Measurements from ENCODE around the gene EIF4G1. TPM values are rescaled to one million over a fixed set of nuclear protein-coding genes. Genes with fewer than 3 reads are reported as not detected.
"Not testable (repeated sequence)": the region's sequence is repeated elsewhere in the genome, so short reads cannot be mapped to it uniquely, and the experiment has no call there.

The EIF4G1 gene, protein sequence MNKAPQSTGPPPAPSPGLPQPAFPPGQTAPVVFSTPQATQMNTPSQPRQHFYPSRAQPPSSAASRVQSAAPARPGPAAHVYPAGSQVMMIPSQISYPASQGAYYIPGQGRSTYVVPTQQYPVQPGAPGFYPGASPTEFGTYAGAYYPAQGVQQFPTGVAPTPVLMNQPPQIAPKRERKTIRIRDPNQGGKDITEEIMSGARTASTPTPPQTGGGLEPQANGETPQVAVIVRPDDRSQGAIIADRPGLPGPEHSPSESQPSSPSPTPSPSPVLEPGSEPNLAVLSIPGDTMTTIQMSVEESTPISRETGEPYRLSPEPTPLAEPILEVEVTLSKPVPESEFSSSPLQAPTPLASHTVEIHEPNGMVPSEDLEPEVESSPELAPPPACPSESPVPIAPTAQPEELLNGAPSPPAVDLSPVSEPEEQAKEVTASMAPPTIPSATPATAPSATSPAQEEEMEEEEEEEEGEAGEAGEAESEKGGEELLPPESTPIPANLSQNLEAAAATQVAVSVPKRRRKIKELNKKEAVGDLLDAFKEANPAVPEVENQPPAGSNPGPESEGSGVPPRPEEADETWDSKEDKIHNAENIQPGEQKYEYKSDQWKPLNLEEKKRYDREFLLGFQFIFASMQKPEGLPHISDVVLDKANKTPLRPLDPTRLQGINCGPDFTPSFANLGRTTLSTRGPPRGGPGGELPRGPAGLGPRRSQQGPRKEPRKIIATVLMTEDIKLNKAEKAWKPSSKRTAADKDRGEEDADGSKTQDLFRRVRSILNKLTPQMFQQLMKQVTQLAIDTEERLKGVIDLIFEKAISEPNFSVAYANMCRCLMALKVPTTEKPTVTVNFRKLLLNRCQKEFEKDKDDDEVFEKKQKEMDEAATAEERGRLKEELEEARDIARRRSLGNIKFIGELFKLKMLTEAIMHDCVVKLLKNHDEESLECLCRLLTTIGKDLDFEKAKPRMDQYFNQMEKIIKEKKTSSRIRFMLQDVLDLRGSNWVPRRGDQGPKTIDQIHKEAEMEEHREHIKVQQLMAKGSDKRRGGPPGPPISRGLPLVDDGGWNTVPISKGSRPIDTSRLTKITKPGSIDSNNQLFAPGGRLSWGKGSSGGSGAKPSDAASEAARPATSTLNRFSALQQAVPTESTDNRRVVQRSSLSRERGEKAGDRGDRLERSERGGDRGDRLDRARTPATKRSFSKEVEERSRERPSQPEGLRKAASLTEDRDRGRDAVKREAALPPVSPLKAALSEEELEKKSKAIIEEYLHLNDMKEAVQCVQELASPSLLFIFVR (N-terminal part only)
- total RNA-seq = 254 TPM
- long read RNA-seq, full-length matches to known transcripts = 26 of 309 reads
- long read RNA-seq, partial matches to known transcripts = 251 of 309 reads
- long read RNA-seq, other reads (novel, unspliced or antisense) = 32 of 309 reads

- DNase-seq (peak; percentile 97), ATAC-seq (ENCODE audit: poor library complexity) (peak; percentile 89)
- intact Hi-C loops (cut with DNase I) = no loop called here
Measured at GRCh38 chr3:184314363-184314699, at the start of gene EIF4G1. Gene EIF4G1, plus strand, starts transcription at chr3:184314606. Its CDS starts 1,191 bp downstream, at chr3:184315797.

- intact Hi-C loops (cut with DNase I); ATAC-seq (ENCODE audit: poor library complexity); DNase-seq: not testable (repeated sequence)
Measured at GRCh38 chr3:184267249-184267648, 47.2 kb upstream of the EIF4G1 start.

DNA sequence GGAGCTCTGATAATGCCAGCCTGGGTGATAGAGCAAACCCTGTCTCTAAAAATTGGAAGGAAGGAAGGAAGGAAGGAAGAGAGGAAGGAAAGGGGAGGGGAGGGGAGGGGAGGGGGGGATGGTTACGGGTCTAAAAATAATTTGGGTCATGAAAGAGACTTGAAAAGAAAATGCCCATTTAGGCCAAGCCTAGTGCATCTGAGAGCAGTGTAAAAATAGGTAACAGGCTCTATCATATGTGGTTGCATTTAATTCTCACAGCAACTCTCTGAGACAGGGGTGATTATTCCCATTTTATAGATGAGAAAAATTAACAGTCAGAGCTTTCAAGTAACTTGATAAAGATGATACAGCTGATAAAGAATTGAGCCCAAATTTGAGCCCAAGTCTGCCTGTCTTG, 42.1 kb upstream of the EIF4G1 start:
- DNase-seq (no peak), ATAC-seq (ENCODE audit: poor library complexity) (no peak)
- intact Hi-C loops (cut with DNase I) = no loop called here

GRCh38 chr3:184275381-184275701, 39.1 kb upstream of the EIF4G1 start:
- DNase-seq = no peak
- intact Hi-C loops (cut with DNase I) = no loop called here
- ATAC-seq (ENCODE audit: poor library complexity) = no peak

DNA sequence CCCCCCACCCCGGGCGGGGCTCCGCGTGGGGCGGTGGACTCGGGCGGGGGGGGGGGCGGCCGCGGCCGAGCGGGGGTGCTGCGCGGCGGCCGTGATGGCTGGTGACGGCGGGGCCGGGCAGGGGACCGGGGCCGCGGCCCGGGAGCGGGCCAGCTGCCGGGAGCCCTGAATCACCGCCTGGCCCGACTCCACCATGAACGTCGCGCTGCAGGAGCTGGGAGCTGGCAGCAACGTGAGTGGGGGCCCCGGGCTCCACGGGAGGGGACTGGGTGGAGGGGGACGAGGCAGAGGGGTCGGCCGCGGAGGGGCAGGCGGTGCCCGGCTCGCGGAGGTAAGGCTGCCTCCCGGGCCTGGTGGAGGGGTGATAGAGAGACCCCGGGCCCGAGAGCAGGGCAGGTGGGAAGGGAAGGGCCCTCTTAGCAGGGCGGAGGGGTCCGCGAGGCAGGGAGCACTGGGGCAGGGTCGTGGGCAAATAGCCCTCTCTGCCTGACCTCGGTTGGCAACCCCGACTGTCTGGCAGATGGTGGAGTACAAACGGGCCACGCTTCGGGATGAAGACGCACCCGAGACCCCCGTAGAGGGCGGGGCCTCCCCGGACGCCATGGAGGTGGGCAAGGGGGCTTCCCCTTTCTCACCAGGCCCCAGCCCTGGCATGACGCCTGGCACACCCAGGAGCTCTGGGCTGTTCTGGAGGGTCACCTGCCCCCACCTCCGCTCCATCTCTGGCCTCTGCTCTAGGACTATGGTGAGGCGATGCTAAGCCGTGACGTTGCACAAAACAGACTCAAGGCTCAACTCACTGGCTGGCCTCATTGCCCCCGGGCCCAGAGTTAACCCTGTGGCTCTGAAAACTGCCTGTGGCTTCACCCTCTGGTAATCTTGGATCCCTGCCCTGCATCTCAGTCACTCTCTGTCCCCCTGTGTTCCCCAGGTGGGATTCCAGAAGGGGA, 38.2 kb upstream of the EIF4G1 start, which contains the start of gene ECE2:
Gene ECE2, plus strand, starts transcription at position 62 of the 950 bp plus-strand sequence. Its CDS starts 132 bp downstream, at position 194.
- intact Hi-C loops (cut with DNase I) = no loop called here
- no peak for ATAC-seq (ENCODE audit: poor library complexity)

GRCh38 chr3:184277366-184277765, 37.0 kb upstream of the EIF4G1 start:
- intact Hi-C loops (cut with DNase I) = no loop called here
- DNase-seq = no peak
- no peak for ATAC-seq (ENCODE audit: poor library complexity)

More for the DNA sequence above, 38.2 kb upstream of the EIF4G1 start, which contains the start of gene ECE2:
- DNase-seq = no peak

DNA sequence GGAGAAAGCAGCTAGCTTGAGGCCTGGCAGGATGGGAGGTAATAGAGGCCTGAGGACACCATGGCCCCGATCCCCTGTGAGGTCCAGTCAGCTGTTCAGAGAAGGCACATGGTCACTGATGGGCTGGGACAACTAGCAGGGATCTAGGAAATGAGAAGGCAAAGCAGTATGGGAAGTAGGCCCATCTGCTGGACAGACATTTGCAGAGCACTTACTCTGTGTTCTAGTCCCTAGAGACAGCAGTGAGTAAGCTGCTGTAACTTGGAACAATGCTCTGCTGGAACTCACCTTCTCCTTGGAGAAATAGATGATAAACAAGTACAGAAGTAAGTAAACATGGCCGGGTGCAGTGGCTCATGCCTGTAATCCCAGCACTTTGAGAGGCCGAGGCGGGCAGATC, 31.5 kb upstream of the EIF4G1 start:
- ATAC-seq (ENCODE audit: poor library complexity) (no peak), DNase-seq (no peak)
- intact Hi-C loops (cut with DNase I) = loop anchor here (10.0 kb wide), 1 partner anchor 388 kb away; no protein-coding TSS in a partner anchor

GRCh38 chr3:184283681-184284080, 30.7 kb upstream of the EIF4G1 start:
- intact Hi-C loops (cut with DNase I) = loop anchor here (10.0 kb wide), 1 partner anchor 389 kb away; no protein-coding TSS in a partner anchor
- ATAC-seq (ENCODE audit: poor library complexity) = no peak

DNA sequence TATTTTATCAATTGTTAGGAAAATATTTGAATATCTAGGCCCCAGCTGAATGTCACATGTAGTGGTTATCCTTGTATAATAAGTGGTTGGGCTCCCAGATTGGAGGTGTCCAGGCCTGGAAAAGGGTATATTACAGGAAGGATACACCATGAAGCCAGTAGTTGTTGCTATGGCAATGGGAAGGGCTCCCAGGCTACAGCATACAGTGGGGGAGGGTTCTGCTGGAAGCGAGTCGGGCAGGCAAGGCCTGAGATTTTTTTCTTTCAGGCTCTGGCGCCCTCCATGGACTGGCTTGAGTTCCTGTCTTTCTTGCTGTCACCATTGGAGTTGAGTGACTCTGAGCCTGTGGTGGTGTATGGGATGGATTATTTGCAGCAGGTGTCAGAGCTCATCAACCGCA, 29.7 kb upstream of the EIF4G1 start:
- intact Hi-C loops (cut with DNase I) = loop anchor here (10.0 kb wide), 1 partner anchor 390 kb away; no protein-coding TSS in a partner anchor
- no peak for DNase-seq
- ATAC-seq (ENCODE audit: poor library complexity) = peak; percentile 61

More at GRCh38 chr3:184283681-184284080, 30.7 kb upstream of the EIF4G1 start:
- DNase-seq = no peak

DNA sequence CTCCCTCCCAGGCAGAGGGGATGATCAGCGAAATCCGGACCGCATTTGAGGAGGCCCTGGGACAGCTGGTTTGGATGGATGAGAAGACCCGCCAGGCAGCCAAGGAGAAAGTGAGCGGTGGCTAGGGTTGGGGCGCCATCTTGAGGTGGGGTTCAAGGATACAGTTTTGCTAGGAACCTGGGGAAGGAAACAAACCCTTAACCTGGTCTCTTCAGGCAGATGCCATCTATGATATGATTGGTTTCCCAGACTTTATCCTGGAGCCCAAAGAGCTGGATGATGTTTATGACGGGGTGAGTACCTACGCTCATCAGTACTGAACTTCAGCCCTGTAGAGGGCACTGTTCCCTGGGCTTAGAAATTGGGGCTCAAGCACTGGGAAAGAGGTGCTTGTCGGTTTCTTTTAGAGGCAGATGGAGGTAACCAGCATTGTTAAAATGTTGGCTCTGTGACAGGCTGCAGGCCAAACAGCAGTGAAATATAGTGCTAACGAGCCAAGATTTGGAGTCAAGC, 24.9 kb upstream of the EIF4G1 start:
- peak; percentile 55 for ATAC-seq (ENCODE audit: poor library complexity)
- intact Hi-C loops (cut with DNase I) = loop anchor here (10.0 kb wide), 1 partner anchor 395 kb away; no protein-coding TSS in a partner anchor

GRCh38 chr3:184290331-184290730, 24.1 kb upstream of the EIF4G1 start:
- DNase-seq (no peak), ATAC-seq (ENCODE audit: poor library complexity) (no peak)
- intact Hi-C loops (cut with DNase I) = no loop called here

More for the DNA sequence above, 24.9 kb upstream of the EIF4G1 start:
- no peak for DNase-seq

- ATAC-seq (ENCODE audit: poor library complexity) = no peak
- DNase-seq = no peak
- intact Hi-C loops (cut with DNase I) = no loop called here
Measured at GRCh38 chr3:184291044-184291737, 23.2 kb upstream of the EIF4G1 start.

DNA sequence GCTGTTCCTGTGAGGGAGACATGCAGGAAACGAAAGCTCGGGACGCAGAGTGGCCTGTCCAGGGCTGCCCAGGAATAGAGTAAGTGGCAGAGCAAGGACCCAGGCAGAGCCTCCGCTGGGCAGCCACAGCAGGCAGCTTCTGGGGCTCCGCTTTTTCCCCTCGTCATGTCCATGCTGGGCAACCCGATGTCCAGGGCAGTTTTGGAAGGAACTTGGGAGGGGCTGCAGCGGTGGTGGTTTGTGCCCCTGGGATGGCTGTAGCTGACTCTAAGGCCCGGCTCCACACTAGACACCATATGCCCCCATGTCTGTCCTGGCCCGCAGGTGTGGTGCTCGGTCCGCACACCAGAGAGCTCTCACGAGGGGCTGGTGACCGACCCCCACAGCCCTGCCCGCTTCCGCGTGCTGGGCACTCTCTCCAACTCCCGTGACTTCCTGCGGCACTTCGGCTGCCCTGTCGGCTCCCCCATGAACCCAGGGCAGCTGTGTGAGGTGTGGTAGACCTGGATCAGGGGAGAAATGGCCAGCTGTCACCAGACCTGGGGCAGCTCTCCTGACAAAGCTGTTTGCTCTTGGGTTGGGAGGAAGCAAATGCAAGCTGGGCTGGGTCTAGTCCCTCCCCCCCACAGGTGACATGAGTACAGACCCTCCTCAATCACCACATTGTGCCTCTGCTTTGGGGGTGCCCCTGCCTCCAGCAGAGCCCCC, 22.5 kb upstream of the EIF4G1 start:
- intact Hi-C loops (cut with DNase I) = no loop called here
- DNase-seq (no peak), ATAC-seq (ENCODE audit: poor library complexity) (no peak)

- DNase-seq (no peak), ATAC-seq (ENCODE audit: poor library complexity) (no peak)
- intact Hi-C loops (cut with DNase I) = no loop called here
Measured at GRCh38 chr3:184295771-184296170, 18.6 kb upstream of the EIF4G1 start.

GRCh38 chr3:184296616-184297015, 17.8 kb upstream of the EIF4G1 start:
- intact Hi-C loops (cut with DNase I) = no loop called here
- DNase-seq (no peak), ATAC-seq (ENCODE audit: poor library complexity) (no peak)
